Adrenal gland (tissue), 5 donors: ENCODE results near the gene IQCN.

ENCODE experiments used
- POLR2A ChIP-seq, 2 donors: fragments of 450-650 bp; IDR thresholded peaks; one replicate each; pipeline ENCODE4 v1.6.1; 2017; ENCODE audit warnings: antibody characterized with exemption in 2 of 2, mild to moderate bottlenecking in 2 of 2, moderate library complexity in 1 of 2
- TF ChIP-seq, protein P1 (sequence below), 6 experiments: fragments of 450-650 bp in 4 of 6; fragments of 200-600 bp in 2 of 6; sonication (generic) in 1 of 6; IDR thresholded peaks; 1 replicate in 5 of 6; 2 replicates in 1 of 6; pipeline versions ENCODE4 v1.5.1 to v1.8.0; 2016 to 2021; ENCODE audit warnings: antibody characterized with exemption in 6 of 6, mild to moderate bottlenecking in 2 of 6, moderate library complexity in 1 of 6
- donor health status: DM: no; HTN: no; CAD: no.

GRCh38 chr19:18227781-18228271, 46.4 kb downstream of the IQCN start:
- TF ChIP-seq, protein P1, sequence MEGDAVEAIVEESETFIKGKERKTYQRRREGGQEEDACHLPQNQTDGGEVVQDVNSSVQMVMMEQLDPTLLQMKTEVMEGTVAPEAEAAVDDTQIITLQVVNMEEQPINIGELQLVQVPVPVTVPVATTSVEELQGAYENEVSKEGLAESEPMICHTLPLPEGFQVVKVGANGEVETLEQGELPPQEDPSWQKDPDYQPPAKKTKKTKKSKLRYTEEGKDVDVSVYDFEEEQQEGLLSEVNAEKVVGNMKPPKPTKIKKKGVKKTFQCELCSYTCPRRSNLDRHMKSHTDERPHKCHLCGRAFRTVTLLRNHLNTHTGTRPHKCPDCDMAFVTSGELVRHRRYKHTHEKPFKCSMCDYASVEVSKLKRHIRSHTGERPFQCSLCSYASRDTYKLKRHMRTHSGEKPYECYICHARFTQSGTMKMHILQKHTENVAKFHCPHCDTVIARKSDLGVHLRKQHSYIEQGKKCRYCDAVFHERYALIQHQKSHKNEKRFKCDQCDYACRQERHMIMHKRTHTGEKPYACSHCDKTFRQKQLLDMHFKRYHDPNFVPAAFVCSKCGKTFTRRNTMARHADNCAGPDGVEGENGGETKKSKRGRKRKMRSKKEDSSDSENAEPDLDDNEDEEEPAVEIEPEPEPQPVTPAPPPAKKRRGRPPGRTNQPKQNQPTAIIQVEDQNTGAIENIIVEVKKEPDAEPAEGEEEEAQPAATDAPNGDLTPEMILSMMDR (IDR thresholded peaks at IDR 0.05), result no peak
- no peak for TF ChIP-seq POLR2A (IDR thresholded peaks at IDR 0.05)
